ENCODE measurements around the gene NOM1.
"Not testable (repeated sequence)": the region's sequence is repeated elsewhere in the genome, so short reads cannot be mapped to it uniquely, and the experiment has no call there.

NOM1 gene

GRCh38 chr7:156944876-156945275 lies 4.6 kb upstream of the NOM1 start:
- TF ChIP-seq ZFX (IDR thresholded peaks at IDR 0.05) (no peak), CTCF (conservative IDR thresholded peaks at IDR 0.05) (no peak)
- no peak overlapping the region for H3K27ac ChIP-seq

GRCh38 chr7:156947120-156947843 lies 2.2 kb upstream of the NOM1 start:
- no peak overlapping the region for H3K27ac ChIP-seq
- TF ChIP-seq CTCF (conservative IDR thresholded peaks at IDR 0.05) (no peak), ZFX (IDR thresholded peaks at IDR 0.05) (no peak)

- no peak overlapping the region for H3K27ac ChIP-seq
- TF ChIP-seq CTCF (conservative IDR thresholded peaks at IDR 0.05) (no peak), ZFX (IDR thresholded peaks at IDR 0.05) (no peak)
Observed at GRCh38 chr7:156948361-156948760, 1.2 kb upstream of the NOM1 start.

- TF ChIP-seq ZFX (IDR thresholded peaks at IDR 0.05) (no peak), CTCF (conservative IDR thresholded peaks at IDR 0.05) (no peak)
- peak overlapping the region; percentile 81 for H3K27ac ChIP-seq
Observed at GRCh38 chr7:156950381-156950858, 908 bp downstream of the NOM1 start.

- not testable (repeated sequence) for H3K27ac ChIP-seq
Observed at GRCh38 chr7:156953215-156953614, 3.7 kb downstream of the NOM1 start.

GRCh38 chr7:156954941-156955340 lies 5.4 kb downstream of the NOM1 start:
- H3K27ac ChIP-seq = no peak overlapping the region
- TF ChIP-seq ZFX (IDR thresholded peaks at IDR 0.05) (no peak), CTCF (conservative IDR thresholded peaks at IDR 0.05) (no peak)

- TF ChIP-seq ZFX (IDR thresholded peaks at IDR 0.05) (no peak), CTCF (conservative IDR thresholded peaks at IDR 0.05) (no peak)
Observed at GRCh38 chr7:156956727-156957126, 7.2 kb downstream of the NOM1 start.

GRCh38 chr7:156962145-156962544 lies 12.6 kb downstream of the NOM1 start:
- no peak overlapping the region for H3K27ac ChIP-seq
- no peak for TF ChIP-seq ZFX (IDR thresholded peaks at IDR 0.05)
- no peak for TF ChIP-seq CTCF (conservative IDR thresholded peaks at IDR 0.05)

More at GRCh38 chr7:156956727-156957126, 7.2 kb downstream of the NOM1 start:
- no peak overlapping the region for H3K27ac ChIP-seq

Measured in C4-2B (cell line).